SIG-M5 treated with dmso at 0.1 percent for 504 hours (cell line): Measurements from ENCODE around the gene GDPD3.
A peak's percentile ranks its signal among the peaks of the same experiment; 100 is the strongest.

Experiments used
- DNase-seq: peaks from one replicate; lab custom pipeline; 2025; ENCODE audit not compliant: unreplicated experiment; lab: John Stamatoyannopoulos, UW

Gene GDPD3, protein sequence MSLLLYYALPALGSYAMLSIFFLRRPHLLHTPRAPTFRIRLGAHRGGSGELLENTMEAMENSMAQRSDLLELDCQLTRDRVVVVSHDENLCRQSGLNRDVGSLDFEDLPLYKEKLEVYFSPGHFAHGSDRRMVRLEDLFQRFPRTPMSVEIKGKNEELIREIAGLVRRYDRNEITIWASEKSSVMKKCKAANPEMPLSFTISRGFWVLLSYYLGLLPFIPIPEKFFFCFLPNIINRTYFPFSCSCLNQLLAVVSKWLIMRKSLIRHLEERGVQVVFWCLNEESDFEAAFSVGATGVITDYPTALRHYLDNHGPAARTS

DNA sequence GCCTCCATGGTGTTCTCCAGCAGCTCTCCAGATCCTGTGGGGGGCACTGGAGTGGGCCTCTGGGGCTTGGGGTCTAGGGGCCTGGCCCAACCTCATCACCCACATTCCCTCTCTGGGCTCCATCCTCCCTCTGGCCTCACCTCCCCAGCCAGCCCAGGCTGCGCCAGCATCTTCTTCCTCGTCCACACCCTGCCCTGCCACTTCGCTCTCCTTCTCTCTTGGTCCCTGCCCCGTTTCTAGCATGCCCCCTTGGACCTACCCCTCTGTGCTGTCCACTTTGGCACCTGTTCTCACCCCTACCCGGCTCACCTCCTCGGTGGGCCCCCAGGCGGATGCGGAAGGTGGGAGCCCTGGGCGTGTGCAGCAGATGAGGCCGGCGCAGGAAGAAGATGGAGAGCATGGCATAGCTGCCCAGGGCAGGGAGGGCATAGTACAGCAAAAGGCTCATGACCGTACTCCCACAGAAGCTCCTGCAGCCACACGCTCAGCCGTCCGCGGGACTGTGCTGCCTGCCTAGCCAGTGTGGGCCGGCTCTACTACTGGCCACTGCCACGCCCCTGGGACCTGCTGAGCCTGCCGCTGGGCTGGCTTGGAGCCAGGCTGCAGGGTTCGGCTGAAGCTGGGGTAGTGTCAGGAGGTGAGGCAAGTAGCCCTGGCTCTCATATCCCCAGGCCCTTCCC is at the start of gene GDPD3:
Gene GDPD3 (minus strand): TSS at position 507 of the 680 bp plus-strand sequence. CDS start 59 bp downstream, at position 448.
- DNase-seq = no peak

DNA sequence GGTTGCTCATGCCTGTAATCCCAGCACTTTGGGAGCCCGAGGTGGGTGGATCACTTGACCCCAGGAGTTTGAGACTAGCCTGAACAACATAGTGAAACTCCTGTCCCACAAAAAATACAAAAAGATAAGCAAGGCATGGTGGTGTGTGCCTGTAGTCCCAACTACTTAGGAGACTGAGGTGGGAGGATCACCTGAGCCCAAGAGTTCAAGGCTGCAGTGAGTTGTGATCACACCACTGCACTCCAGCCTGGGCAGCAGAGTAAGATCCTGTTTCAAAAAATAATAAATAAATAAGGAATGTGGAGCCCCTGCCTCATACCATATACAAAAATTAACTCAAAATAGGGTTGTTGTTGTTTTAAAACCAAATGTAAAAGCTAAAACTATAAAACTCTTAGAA is 43.9 kb upstream of the GDPD3 start:
- no peak for DNase-seq

DNA sequence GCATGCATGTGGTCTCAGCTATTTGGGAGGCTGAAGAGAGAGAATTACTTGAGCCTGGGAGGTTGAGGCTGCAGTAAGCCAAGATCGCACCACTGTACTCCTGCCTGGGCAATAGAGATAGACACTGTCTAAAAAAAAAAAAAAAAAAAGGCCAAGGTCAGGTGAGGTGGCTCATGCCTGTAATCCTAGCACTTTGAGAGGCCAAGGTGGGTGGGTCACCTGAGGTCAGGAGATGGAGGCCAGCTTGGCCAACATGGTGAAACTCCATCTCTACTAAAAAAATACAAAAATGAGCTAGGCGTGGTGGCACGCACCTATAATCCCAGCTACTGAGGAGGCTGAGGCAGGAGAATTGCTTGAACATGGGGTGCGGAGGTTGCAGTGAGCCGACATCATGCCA is 41.9 kb upstream of the GDPD3 start:
- no peak for DNase-seq

DNA sequence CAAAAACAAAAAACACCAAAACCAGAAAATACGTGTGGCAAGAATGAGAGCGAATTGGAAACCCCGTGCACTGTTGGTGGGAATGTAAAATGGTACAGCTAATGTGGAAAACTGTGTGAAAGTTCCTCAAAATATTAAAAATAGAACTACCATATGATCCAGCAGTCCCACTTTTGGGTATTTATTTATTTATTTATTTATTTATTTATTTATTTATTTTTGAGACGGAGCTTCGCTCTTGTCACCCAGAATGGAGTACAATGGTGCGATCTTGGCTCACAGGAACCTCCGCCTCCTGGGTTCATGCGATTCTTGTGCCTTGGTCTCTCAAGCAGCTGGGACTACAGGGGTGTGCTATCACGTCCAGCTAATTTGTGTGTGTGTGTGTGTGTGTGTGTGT is 39.2 kb upstream of the GDPD3 start:
- no peak for DNase-seq

DNA sequence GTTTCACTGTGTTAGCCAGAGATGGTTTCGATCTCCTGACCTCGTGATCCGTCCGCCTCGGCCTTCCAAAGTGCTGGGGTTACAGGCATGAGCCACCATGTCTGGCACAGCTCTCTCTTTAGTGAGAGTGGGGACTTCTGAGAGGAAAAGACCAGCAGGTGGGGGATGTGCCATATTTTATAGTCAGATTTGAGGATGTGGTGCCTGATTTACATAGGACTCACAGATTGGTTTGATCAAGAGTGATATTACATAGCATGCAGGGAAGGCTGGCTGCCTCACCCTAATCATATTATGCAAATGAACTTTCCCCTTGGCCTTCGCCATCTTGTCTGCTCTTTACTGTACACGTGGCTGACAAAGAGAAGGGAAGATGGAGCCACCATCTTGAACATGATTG is 37.8 kb upstream of the GDPD3 start:
- DNase-seq = no peak

DNA sequence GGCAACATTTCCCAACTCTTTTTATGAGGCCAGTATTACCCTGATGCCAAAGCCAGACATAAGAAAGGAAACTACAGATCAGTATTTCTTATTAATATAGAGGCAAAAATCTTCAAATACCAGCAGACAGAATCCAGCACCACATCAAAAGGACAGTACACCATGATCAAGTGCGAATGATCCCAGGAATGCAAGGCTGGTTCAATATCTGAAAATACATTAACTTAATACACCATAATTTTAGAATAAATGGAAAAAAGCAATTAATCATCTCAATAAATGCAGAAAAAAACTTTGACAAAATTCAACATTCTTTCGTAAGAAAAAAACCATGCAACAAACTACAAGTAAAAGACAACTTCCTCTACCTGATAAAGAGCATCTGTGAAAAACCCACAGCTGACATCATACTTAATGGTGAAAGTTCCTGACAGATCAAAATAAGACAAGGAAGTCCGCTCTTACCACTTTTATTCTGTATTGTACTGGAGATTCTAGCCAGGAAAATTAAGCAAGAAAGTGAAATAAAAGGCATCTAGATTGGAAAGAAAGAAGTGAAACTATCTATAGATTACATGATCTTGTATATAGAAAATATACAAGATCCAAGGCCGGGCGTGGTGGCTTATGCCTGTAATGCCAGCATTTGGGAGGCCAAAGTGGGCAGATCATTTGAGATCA is 36.1 kb upstream of the GDPD3 start:
- DNase-seq = peak; percentile 92

DNA sequence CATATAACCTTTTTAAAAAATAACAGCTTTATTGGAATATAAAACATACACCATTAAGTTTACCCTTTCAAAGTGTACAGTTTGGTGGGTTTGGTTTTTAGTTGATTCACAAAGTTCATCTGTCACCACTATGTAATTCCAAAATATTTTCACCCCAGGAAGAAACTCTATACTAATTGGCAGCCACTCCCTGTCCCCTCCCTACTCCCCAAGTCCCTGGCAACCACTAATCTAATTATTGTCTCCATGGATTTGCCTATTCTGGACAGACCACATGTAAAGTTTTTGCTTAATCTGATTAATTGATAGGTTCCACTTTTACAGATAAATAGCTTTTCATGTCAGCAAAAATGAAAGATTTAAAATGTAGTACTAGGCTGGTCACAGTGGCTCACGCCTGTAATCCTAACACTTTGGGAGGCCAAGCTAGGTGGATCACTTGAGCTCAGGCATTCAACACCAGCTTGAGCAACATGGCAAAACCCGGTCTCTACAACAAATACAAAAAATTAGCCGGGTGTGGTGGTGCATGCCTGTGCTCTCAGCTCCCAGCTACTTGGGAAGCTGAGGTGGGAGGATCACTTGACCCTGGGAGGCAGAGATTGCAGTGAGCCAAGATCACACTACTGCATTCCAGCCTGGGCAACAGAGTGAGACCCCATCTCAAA is 34.6 kb upstream of the GDPD3 start:
- no peak for DNase-seq

DNA sequence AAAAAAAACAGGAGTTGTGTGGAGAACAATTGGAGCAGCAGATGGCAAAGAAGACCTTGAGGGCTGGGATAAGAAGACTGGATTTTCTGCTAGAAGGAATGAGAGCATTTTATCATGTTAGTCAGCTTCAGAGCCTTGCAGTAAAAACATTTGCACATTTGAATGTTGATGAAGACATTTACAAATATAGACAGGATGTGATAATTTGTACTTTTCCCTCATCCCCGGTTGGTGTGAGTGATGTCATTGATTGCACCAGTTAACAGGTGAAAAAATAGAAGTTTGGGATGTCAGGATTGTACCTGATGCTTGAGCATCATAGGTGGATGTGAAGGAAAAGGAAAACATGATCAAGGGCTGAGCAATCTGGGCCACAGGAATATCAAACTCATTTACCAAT is 32.3 kb upstream of the GDPD3 start:
- no peak for DNase-seq

DNA sequence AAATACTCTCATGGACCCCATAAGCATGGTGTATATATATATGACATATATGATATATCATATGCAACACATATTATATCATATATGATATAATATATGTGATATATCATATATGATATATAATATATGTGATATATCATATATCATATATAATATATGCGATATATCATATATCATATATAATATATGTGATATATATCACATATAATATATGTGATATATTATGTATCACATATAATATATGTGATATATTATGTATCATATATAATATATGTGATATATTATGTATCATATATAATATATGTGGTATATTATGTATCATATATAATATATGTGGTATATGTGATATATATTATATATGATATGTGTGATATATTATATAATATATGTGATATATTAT is 31.6 kb upstream of the GDPD3 start:
- DNase-seq = no peak

DNA sequence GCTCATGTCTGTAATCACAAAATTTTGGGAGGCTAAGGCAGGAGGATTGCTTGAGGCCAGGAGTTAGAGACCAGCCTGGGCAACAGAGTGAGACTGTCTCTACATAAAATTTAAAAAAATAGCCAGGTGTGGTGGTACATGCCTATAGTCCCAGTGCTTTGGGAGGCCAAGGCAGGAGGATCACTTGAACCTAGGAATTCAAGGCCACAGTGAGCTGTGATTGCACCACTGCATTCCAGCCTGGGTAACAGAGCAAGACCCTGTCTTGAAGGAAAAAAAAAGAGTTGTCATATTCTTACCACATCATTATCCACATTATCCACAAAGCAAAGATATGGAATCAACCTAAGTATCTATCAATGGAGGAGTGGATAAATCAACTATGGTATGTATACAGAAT is 30.7 kb upstream of the GDPD3 start:
- no peak for DNase-seq

DNA sequence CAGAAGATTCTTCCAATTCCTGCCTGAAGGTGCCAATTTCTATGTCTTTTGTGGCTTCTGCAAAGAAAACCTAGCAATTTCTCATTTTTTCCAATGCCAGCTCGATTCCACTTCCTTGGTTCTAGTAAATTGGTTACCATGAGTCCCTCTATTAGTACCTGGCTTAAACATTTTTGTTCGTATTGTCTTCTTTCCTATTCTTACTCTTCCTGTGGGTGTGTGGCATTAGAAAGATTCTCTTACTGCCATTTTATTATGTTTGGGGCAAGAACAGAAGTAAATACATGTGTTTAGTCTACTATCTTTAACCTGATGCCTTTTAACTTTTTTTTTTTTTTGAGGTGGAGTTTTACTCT is 30.0 kb upstream of the GDPD3 start:
- no peak for DNase-seq

DNA sequence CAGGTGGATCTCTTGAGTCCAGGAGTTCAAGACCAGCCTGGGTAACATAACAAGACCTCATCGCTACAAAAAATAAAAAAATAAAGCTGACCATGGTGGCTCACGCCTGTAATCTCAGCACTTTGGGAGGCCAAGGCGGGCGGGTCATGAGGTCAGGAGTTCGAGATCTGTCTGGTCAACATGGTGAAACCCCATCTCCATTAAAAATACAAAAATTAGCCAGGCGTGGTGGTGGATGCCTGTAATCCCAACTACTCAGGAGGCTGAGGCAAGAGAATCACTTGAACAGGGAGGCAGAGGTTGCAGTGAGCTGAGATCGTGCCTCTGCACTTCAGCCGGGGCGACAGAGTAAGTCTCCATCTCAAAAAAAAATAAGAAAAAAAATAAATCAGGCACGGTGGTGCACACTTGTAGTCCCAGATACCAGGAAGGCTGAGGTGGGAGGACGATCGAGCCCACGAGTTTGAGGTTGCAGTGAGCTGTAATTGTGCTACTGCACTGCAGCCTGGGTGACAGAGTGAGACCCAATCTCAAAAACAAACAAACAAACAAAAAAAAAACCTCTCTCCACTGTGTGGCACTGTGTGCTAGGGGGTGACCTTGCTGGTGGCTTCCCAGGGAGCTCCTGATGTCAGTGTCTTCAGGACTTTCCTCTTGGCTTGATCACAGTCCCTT is 29.5 kb upstream of the GDPD3 start:
- DNase-seq = peak; percentile 21

DNA sequence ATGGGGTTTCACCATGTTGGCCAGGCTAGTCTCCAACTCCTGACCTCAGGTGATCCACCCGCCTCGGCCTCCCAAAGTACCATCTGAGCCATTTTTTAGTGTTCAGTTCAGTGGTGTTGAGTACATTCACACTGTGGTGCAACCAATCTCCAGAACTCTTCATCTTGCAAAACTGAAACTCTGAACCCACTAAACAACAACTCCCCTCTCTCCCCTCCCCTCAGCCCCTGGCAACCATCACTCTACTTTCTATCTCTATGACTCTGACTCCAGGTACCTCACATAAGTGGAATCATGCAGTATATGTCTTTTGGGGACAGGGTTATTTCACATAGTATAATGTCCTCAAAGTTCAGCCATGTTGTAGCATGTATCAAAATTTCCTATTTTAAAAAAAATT is 28.4 kb upstream of the GDPD3 start:
- DNase-seq = no peak

DNA sequence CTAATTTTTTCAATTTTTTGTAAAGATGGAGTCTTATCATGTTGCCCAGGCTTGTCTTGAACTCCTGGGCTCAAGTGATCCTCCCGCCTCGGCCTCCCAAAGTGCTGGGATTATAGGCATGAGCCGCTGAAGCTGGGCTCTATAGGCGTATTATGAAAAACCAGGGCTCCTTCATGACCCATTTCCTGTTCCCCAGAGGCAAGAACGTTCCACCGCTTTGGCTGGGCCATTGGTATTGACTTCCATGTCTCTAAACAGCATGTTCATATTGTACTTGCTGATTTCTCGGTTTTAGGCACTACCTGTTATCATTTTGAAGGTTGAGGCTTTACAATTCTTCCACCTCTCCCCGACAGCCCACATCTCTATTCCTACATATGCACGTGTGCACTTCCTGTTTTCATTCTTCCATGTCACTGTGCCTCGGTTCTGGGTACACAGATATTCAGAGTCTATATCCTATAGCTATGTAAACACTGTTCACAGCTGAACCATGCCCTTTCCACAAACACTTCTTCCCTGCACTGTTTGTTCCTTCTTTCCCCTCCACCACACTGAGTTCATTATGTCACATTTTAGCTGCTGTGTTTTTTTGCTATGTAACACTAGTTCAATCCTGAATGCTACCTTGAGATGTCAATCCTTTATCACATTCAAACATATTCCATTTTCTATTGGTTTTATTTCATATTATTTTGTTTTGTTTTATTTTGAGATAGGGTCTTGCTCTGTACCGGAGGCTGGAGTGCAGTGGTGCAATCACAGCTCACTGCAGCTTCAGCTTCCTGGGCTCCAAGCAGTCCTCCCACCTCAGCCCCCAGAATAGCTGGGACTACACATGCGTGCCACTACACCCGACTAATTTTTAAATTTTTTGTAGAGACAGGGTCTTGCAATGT is 26.5 kb upstream of the GDPD3 start:
- peak; percentile 37 for DNase-seq

DNA sequence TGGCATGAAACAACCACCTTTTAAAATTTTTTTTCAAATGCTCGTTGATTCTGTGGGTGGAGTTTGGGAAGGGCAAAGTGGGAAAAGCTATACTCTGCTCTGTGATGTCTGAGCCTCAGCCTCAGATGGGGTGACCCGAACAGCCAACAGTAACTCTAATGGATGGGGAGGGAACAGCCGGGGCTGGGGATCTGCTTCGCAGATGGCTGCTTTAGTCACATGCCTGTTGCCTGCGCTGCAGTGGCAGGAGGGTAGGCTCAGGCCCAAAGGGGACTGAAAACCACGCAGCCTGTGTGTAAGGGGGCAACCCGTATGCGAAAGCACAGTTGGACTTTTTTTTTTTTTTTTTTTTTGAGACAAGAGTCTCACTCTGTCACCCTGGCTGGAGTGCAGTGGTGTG is 24.6 kb upstream of the GDPD3 start:
- DNase-seq = no peak

DNA sequence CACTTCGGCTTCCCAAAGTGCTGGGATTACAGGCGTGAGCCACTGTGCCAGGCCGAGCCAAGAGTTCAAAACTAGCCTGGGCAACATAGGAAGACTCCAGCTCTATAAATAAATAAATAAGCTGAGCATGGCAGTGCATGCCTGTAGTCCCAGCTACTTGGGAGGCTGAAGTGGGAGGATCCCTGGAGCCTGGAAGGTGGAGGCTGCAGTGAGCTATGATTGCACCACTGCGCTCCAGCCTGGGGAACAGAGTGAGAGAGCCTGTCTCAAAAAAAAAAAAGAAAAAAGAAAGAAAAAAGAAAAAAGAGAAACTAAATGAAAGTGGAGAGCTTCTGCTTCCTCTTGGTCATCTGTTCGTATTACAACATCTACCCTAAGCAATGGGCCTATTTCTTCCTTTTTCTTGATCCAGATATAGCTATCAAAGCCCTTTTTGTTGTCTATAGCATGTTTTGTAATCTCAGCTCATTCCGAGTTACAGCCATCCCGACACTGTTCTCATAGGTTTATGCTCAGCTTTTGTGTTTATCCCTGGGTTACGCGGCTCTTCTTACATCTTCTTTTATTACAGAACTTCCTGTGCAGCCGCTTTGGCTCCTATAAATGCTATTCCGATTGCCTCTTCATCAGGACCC is 23.8 kb upstream of the GDPD3 start:
- DNase-seq = peak; percentile 95

DNA sequence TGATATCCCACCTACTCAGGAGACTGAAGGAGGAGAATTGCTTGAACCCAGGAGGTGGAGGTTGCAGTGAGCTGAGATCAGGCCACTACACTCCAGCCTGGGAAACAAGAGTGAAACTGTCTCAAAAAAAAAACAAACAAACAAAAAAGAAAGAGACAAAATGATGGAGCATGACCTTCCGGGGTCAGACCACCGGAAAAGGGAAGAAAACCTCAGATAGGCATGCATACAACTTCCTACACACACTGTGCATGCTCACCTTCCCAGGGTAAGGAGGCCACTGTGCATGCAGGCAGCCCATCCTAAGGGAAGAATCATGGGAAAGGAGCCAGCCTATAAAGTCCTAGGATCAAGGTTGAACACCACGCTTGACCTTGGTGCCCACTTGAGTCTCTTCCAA is 19.3 kb upstream of the GDPD3 start:
- DNase-seq = no peak

DNA sequence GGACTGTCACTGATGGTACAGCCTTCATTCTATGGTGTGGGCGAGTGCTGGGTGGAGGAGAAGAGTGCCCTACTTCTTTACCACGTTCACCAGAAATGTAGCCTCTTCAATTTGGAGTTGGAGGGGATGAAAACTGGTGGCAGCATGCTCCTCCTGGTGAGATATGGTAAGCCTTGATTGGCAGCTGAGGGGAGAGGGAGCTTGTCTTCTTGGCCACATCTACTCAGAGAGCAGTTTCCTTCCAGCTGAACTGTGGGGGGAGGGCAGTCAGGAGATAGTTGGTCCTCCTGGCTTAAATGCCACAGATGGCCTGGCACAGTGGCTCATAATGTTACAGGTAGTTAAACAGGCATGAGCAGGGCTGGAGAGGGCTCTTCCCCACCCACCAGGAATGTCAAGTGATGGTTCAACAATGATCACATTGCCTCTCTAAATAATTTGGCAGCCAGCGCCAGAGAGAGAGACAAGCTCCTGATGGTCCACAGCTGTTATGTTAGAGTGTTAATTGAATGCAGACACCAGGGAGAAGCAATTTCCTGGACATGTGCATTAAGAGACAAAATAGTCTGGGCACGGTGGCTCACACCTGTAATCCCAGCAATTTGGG is 18.6 kb upstream of the GDPD3 start:
- no peak for DNase-seq

DNA sequence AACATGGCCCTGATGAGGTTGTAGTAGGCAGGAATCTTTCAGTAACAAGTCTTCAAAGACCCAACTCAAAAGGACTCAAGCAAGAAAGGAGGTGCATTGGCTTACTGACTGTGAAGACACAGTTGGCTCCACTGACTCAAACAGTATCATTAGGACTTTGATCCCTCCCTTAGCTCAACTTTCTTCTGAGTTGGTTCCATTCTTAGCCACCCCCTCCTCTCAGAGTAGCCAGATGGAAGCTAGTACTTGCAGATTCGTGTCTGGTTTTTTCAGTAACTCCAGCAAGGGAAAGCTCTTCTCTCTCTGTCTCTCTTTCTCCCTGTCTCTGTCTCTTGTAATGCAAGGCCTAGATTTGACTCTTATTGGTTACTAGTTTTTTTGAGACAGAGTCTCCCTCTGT is 14.7 kb upstream of the GDPD3 start:
- no peak for DNase-seq
